AG08396 (cell line): Measurements from ENCODE around the gene EPS8L2.
"Not testable (repeated sequence)": the region's sequence is repeated elsewhere in the genome, so short reads cannot be mapped to it uniquely, and the experiment has no call there.

ENCODE experiments used
- DNase-seq: peaks from one replicate; pipeline ENCODE4 v3.0.0; 2012; ENCODE audit warnings: low spot score, mixed read lengths

EPS8L2 gene

DNA sequence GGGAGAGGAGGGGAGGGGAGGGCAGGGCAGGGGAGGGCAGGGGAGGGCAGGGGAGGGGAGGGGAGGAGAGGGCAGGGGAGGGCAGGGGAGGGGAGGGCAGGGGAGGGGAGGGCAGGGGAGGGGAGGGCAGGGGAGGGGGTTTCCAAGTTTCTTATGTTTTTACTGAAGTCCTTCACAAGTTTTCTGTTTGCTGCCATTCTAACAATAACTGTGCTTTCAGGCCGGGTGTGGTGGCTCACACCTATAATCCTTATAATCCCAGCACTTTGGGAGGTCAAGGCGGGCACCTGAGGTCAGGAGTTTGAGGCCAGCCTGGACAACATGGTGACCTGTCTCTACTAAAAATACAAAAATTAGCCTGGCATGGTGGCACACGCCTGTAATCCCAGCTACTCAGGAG lies 15.8 kb upstream of the EPS8L2 start:
- not testable (repeated sequence) for DNase-seq

DNA sequence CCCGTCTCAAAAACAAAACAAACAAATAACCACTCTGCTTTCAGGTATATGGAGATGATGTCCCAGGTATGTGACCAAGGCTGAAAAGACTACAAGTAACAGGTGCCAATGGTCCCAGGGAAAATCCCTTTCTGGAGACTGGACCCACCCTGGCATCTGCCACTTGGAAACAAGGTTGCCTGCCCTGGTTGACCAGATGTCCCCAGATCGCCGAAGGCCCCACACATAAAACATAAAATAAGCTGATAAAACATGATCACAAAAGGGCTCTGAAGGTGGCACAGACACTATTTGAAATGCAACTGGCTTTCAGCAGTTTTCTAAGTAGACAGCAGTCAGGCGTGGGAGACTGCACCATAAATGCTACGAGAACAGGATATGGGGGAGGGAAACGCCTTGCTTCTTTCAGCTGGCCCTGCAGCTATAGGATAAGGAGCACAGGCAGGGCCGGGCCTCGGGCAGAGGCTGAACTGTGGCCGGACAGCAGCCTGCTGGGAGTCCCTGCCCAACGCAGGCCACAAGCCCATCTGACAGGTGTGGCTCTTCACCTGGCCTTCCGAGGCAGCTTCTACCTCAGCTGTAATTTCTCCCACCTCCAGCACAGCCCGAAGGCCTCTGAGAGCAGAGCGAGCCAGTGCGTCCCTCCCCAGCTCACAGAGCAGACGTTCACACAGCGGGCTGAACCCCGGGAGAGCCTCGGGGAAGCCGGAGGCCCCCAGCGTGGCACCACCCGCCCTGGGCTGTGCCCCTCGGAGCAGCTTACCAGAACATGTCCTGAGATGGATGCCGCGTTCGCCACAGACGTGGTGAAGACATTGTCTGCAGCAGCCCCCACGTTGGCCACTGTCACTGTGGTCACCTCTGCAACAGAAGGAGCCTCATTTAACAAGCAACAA lies 15.0 kb upstream of the EPS8L2 start:
- DNase-seq = no peak

DNA sequence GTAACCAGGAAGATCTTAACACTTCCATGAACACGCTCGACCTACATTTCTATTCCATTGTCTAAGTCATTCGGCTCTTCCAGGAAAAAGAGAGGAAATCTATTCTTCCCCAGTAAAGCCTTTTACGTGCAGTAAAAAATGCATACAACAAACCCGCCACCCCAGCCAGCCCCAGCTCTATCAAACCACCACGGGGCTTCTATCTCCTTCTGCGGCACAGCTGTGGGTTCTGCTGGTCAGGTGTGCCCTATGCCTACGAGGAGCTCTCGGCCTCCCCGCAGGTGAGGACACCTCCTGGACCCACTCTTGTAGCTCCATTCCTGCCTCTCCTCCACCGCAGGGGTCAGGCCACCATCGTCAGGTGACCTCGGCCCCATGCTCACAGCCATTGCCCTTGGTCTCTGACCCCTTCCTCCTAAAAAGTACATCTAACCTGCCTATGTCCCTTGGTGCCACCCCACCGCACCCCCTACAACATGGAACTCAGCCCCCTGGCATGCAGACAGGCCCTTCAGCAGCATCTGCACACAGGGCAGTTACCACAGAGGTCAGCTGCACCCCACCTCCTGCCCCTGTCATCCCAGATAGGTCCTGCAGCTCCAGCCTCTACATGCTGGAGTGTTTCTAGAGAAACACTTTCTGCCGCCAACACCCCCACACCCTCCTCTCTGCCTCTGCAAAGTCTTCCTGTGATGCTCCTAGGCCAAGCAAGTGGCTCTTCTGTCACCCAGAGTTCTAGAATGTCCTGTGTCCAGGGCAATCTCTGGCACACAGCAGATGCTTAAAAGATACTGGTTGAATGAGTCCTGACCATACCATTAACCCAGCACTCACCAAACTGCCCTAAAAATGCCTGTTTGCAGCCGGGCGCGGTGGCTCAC lies 14.1 kb upstream of the EPS8L2 start:
- no peak for DNase-seq

DNA sequence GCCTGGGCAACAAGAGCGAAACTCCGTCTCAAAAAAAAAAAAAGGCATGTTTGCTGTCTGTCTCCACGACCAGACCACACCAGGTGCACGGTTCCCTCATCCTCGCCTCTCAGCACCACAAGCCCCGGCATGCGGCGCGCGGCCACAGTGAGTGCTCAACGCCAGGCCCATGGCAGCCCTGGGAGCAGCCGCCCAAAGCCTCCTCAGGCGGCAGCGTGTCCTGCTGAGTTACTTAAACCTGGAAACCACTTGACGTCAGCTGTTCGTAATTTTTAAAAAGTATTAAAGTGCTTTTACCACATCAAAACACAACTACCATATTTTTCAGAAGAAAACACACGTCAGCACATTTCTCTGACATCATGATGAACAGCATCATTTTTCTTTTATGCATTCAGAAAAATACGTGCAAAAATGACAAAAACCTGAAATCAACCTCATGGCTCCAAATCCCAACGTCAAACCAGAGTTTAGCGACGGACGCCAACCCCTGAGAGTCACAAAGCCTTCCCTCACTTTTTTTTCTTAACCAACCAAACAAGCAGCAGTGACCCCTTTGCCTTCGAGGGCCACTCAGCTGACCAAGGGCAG lies 13.1 kb upstream of the EPS8L2 start:
- no peak for DNase-seq

- DNase-seq = no peak
These were observed 12.6 kb upstream of the EPS8L2 start for GRCh38 chr11:693415-693831.

- no peak for DNase-seq
These were observed 12.0 kb upstream of the EPS8L2 start for GRCh38 chr11:693887-694562.

DNA sequence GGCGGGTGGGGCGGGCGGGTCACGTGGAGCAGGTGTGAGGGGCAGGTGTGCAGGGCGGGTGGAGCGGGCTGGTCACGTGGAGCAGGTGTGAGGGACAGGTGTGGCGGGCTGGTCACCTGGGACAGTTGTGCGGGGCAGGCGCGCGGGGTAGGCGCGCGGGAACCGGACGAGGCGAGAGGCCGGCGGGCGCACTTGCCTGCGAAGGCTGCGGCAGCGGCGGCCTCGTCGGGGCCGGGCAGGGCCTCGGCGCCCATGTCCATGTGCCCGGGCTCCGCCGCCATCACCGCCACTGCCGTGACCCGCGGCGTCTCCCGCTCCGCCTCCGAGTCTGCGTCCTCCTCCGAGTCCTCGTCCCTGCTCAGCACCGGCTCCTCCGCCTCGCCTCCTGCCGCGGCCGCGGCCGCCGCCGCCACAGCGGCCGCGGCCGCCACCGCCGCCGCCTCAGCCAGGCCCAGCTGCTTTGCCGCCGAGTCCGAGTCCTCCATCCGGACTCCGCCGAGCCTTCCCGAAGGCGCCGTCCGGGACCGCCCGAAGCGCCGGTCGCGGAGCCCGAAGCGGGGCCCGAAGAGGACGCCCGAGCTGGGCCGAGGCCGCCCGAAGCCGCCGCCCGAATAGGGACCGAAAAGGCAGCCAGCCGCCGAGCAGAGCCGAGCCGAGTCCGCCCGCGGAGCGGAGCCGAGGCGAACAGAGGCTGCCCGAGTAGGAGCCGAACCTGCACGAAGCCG lies 11.3 kb upstream of the EPS8L2 start, which contains the start of gene DEAF1:
DEAF1 (minus strand) TSS at position 660 of the 725 bp plus-strand sequence; CDS start at position 485, 175 bp downstream.
- DNase-seq = peak; percentile 96

- DNase-seq = no peak
These were observed 10.8 kb upstream of the EPS8L2 start for GRCh38 chr11:695288-695537.

DNA sequence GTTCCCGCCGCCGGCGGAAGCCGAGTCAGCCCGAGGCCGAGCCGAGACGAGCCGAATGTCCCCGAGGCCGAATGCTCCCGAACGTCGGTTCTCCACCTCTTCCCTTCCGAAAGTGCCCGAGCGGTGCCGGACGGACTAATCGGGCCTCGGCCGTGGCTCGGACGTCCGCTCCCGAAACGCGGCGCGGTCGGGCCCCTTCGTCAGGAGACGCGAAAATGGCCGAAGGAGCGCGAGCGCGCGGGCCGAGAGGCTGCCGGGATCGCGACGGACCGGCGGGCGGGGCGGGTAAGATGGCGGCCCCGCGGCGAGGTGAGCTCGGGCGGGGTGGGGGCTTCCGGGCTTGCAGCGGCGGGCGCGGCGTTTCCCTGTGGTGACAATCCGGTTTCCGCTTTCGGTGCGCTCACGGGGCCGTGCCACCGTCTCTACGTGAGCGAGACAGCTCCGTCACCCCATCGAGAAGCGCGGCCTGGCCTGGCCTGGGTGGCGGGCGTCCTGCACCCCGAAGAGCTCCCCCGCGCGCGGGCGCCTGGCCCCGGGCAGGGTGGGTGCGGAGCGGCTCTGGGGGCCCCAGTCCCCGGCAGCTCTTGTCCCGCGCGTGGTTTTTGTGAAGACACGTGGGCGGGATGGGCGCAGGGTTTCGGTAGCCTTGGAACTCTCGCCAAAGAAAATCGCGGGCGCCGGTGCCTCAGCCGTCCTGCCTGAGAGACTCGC lies 10.3 kb upstream of the EPS8L2 start, which contains the start of gene TMEM80:
TMEM80 (plus strand) TSS at position 279 of the 711 bp plus-strand sequence; CDS start at position 291, 12 bp downstream.
- peak; percentile 93 for DNase-seq

DNA sequence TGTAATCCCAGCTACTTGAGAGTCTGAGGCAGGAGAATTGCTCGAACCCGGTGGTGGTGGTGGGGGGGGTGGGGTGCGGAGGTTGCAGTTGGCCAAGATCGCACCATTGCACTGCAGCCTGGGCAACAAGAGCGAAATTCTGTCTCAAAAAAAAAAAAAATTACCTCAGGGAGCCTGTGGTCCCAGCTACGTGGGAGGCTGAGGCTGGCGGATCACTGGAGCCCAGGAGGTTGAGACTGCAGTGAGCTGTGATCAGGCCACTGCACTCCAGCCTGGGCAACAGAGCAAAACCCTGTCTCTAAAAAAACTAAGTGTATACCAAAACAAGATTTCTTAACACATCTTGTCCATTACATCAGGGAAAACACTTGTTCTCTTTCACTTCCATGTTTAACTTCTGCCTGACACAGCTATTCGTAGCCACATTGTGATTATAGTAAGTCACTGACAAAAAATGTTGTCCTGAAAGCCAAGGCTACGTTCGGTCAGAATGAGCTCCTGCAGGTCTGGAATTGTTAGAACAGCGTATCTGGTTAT lies 9.0 kb upstream of the EPS8L2 start:
- peak; percentile 70 for DNase-seq

- DNase-seq = no peak
These were observed 8.2 kb upstream of the EPS8L2 start for GRCh38 chr11:697811-698311.

DNA sequence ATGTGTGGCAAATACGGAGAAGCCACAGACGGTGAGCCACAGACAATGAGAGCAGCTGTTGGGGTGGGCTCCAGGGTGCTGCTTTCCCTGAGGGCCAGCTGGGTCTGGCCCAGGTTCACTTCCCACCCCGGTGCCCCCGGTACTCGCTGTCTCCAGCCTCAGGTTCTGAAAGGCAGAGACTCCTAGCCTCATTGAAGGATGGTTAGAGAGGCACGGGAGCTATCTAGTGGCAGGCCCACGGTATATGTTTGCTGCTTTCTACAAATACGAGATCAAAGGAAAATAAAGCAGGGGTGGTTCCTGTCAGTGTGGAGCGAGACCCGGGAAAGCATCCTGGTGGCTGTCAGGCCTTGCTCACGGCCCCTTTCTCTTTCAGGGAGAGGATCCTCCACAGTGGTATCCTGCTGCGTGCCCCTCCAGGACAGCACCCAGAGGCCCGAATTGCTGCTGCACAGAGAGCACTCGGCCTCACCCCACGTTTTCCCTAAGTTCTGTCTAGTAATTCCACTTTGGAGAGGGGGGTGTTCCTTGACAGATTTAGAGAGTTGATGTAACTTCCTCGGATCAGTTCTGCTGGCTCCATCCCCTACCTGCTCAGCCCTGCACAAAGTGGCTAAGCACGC lies 7.4 kb upstream of the EPS8L2 start:
- DNase-seq = no peak

GRCh38 chr11:699116-699508 lies 6.9 kb upstream of the EPS8L2 start:
- no peak for DNase-seq

GRCh38 chr11:699753-700152 lies 6.3 kb upstream of the EPS8L2 start:
- no peak for DNase-seq

DNA sequence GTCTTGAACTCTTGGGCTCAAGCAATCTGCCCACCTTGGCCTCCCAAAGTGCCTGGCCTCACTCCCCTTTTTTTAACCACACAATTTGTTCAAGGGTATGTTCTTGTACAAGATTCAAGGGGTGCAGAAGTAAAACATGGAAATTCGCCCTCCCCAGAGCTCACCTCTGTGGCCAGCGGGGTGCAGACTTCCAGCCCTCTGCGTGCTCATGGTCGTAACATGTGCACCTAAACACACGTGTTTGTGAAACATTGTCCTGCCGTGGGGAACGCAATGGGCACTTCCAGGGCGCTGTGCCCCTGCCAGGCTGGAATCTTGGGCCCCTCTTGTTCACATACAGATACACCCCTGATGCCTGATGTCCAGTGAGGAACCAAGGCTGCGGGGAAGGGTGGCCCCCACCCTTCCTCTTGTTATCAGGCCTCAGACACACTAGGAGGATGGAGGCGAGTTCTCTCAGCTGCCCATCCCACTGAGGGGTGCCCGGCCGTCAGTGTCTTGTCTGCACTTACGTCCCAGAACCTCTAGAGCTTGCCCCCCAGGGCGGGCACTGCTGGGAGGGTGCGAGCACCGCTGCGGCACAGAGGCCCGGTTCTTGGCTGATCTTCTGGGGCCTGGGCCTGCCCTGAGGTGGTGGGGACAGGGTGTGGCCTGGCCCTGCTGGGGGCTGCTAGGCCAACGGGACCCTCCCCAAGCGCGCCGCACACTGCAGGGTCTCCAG lies 4.1 kb upstream of the EPS8L2 start:
- DNase-seq = no peak

GRCh38 chr11:702462-703461 lies 3.3 kb upstream of the EPS8L2 start:
- no peak for DNase-seq

DNA sequence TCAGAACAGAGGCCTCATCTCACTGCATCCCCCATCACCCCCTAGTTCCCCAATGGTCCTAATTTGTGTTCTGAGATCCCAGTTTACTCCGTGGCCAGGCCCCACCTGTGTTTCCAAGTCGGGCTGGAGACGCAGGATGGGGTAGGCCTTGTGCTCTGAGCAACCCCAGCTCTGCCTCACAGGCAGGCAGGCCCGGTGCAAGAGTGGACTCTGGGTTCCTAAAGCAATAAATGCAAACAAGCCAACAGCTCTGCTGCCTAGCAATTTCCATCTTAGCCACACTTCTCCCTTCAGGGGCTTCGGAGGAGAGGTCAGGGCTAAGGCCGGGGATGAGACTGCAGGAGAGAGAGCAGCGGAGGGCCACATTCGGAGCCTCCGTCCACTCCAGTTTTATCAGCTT lies 2.5 kb upstream of the EPS8L2 start:
- no peak for DNase-seq

- no peak for DNase-seq
These were observed 1.8 kb upstream of the EPS8L2 start for GRCh38 chr11:704228-704674.
